Right lobe of liver (tissue), 6 donors: ENCODE measurements around the gene GBGT1. TPM values are rescaled to one million over a fixed set of nuclear protein-coding genes. Genes with fewer than 3 reads are reported as not detected.

Experiments used
- ATAC-seq, 4 donors: fragments of 200-7000 bp; cut with Tn5 transposase; one replicate each; pipeline ENCODE4 v1.9.1; 2020; ENCODE audit warnings: mild to moderate bottlenecking in 4 of 4, moderate library complexity in 4 of 4
- DNase-seq, 3 donors: peaks; one replicate each; pipeline ENCODE4 v3.0.0-alpha.2; 2020
- H3K27ac ChIP-seq, 3 donors: fragments of 200-600 bp; one replicate each; pipeline ENCODE4 v1.8.0; 2022
- H3K27me3 ChIP-seq, 2 donors: fragments of 200-600 bp; one replicate each; pipeline ENCODE4 v1.8.0; 2022
- H3K36me3 ChIP-seq, 4 donors: fragments of 200-600 bp; sonication (generic) in 1 of 4; one replicate each; pipeline versions ENCODE4 v1.5.1 to v1.8.0; 2017 to 2022; ENCODE audit warnings: control low read depth in 1 of 4
- H3K4me1 ChIP-seq, 4 donors: fragments of 200-600 bp; sonication (generic) in 1 of 4; one replicate each; pipeline versions ENCODE4 v1.5.1 to v1.8.0; 2017 to 2022; ENCODE audit warnings: control low read depth in 1 of 4
- H3K4me3 ChIP-seq, 3 donors: fragments of 200-600 bp; one replicate each; pipeline ENCODE4 v1.8.0; 2022
- H3K9me3 ChIP-seq, 4 donors: fragments of 200-600 bp; sonication (generic) in 1 of 4; one replicate each; pipeline versions ENCODE4 v1.5.1 to v1.8.0; 2017 to 2022; ENCODE audit warnings: control low read depth in 1 of 4
- POLR2A ChIP-seq: fragments of 450-650 bp; IDR thresholded peaks from one replicate; pipeline ENCODE4 v1.6.1; 2017; ENCODE audit warnings: antibody characterized with exemption, mild to moderate bottlenecking
- WGBS: methylation state at CpG from one replicate; pipeline ENCODE4 v1.1.6; 2018; ENCODE audit warnings: low coverage, low lambda C conversion rate; ENCODE audit not compliant: insufficient coverage; ENCODE audit errors: missing lambda C conversion rate; 5-methylcytosine and 5-hydroxymethylcytosine counted together
- intact Hi-C, 2 donors: fragments of 100-400 bp; cut with DNase I; formaldehyde crosslinking; loops; one replicate each; pipeline versions ENCODE4 v1.11.2 to v1.14.1; 2022
- total RNA-seq, 6 experiments: library from RNA; depleted of rRNA in 2 of 6; stranded (reverse); fragments of >200 nt in 2 of 6; fragmentation: NEBNext Ultra II Directional in 3 of 6; extraction: Animal tissue kit (Norgen Biotek cat#: 25700) in 3 of 6; gene quantifications; one replicate each; pipeline versions ENCODE4 v1.1.0 to v1.2.4, GENCODE V29; 2016 to 2023
- TF ChIP-seq, protein P1 (sequence below), 4 donors: fragments of 200-600 bp in 3 of 4; fragments of 450-650 bp in 1 of 4; IDR thresholded peaks; one replicate each; pipeline versions ENCODE4 v1.5.1 to v1.8.0; 2016 to 2022; ENCODE audit warnings: antibody characterized with exemption in 4 of 4, mild to moderate bottlenecking in 2 of 4
- donor health status: DM: no; HTN: yes; CAD: no.
- donor health status: DM: no; HTN: no; CAD: no.
- donor health status: DM: no; HTN: no; CAD: no.
- donor health status: DM: no; HTN: yes; CAD: no.
- donor health status: DM: no; HTN: yes; CAD: no.

The GBGT1 gene
- total RNA-seq, 6 experiments from 2014 or later = 0.68 to 3.7 (median 1.9) TPM

DNA sequence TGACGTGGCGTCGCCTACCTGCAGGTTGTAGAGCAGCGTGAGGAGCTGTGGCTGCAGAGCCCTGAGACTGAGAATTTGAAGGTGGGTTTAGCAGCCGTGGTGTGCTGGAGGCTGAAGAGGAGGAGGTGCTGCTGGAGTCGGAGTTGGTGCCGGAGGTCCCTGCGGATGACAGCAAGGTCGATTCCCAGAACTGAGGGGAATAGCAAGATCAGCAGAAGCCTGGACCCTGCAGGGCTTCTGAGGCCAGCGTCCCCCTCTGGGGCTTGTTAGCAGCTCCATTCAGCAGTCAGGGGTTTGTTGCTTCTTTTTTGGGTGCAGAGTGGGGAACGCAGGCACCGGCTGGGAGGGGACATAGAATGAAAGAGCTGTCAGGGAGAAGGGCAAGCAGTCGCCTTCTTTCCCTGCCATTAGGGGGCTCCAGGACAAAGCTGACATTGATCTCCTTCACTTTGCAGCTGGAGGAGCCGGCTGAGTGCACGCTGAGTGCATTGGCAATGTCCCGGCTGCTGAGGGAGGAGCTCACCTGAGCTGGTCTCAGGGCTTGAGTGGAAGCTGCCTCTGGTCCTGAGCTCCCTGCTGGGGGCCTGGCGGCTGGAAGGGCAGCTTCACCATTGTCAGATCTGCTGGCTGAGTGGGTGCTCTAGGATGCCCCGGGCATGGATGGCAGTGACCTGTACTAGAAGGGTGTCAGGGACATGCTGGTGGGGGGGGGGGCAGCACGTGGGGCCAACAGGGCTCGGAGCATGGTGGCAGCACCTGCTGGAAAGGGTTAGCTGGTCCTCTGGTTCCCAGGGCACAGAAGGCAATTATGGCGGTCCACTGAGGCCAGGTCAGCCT is 24.5 kb upstream of the GBGT1 start:
- 52% methylated on average over 8 of the region's 21 CpGs for whole genome bisulfite sequencing
- ATAC-seq (no peak), DNase-seq (no peak)
- Histone ChIP-seq H3K36me3 (no peaks in the 10 kb centered on the region), H3K4me3 (no peak overlapping the region), H3K27me3 (no peaks in the 10 kb centered on the region), H3K9me3 (no peaks in the 10 kb centered on the region), H3K4me1 (no peaks in the 10 kb centered on the region), H3K27ac (no peak overlapping the region)
- TF ChIP-seq POLR2A = no peak
- TF ChIP-seq, protein P1, sequence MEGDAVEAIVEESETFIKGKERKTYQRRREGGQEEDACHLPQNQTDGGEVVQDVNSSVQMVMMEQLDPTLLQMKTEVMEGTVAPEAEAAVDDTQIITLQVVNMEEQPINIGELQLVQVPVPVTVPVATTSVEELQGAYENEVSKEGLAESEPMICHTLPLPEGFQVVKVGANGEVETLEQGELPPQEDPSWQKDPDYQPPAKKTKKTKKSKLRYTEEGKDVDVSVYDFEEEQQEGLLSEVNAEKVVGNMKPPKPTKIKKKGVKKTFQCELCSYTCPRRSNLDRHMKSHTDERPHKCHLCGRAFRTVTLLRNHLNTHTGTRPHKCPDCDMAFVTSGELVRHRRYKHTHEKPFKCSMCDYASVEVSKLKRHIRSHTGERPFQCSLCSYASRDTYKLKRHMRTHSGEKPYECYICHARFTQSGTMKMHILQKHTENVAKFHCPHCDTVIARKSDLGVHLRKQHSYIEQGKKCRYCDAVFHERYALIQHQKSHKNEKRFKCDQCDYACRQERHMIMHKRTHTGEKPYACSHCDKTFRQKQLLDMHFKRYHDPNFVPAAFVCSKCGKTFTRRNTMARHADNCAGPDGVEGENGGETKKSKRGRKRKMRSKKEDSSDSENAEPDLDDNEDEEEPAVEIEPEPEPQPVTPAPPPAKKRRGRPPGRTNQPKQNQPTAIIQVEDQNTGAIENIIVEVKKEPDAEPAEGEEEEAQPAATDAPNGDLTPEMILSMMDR (IDR thresholded peaks at IDR 0.05) = no peak
- intact Hi-C loops = loop anchor here (5.0 to 10.0 kb wide), 4 partner anchors 207 to 299 kb away; no protein-coding TSS in a partner anchor

DNA sequence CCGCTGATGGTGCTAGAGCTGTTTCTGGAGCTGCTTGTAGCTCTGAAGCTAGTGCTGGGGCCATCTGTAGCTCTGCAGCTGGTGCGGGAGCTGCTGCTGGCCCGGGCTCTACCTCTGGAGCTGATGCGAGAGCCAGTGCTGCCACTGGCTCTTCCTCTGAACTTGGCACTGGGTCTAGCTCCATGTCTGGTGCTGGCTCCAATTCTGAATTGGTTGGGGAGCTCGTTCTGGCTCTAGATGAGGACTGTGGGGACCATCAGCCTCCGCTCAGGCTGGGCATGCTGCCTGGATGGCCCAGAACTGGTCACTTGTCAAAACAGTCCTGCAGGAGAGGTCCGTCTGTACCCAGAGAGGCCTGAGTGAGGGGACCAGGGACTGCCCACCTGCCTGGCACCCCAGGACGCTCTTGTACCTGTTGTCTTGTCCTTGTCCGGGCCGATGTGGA is 23.9 kb upstream of the GBGT1 start:
- H3K9me3 ChIP-seq = no peaks in the 10 kb centered on the region
- intact Hi-C loops = loop anchor here (5.0 to 10.0 kb wide), 4 partner anchors 207 to 300 kb away; no protein-coding TSS in a partner anchor
- WGBS = 70% methylated on average over 2 of the region's 10 CpGs
- TF ChIP-seq, protein P1 (IDR thresholded peaks at IDR 0.05) = no peak
- TF ChIP-seq POLR2A = no peak
- no peaks in the 10 kb centered on the region for H3K4me1 ChIP-seq
- H3K4me3 ChIP-seq = no peak overlapping the region
- no peak overlapping the region for H3K27ac ChIP-seq
- DNase-seq = no peak
- no peaks in the 10 kb centered on the region for H3K27me3 ChIP-seq
- H3K36me3 ChIP-seq = no peaks in the 10 kb centered on the region
- no peak for ATAC-seq

DNA sequence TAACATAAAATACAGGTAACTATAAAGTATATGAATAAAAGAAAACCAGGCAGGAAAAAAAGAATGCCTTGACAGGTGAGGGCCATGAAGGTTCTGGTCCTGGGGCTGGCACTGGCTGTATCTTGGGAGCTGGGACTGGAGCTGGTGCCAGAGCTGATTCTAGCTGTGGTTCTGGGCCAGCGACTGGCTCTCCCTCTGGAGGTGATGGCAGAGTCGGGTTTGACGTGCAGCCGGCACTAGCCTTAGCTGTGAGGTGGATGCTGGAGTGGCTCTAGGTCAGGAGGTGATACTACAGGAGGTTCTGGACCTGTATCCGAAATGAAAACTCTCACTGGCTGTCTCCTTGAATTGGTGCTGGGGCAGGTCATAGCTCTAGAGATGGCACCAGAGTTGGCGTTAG is 23.0 kb upstream of the GBGT1 start:
- ATAC-seq (no peak), DNase-seq (no peak)
- WGBS = 80% methylated on average over 1 of the region's 6 CpGs
- Histone ChIP-seq H3K9me3 (no peaks in the 10 kb centered on the region), H3K4me3 (no peak overlapping the region), H3K36me3 (no peaks in the 10 kb centered on the region), H3K27me3 (no peaks in the 10 kb centered on the region), H3K4me1 (no peaks in the 10 kb centered on the region), H3K27ac (no peak overlapping the region)
- no peak for TF ChIP-seq POLR2A
- TF ChIP-seq, protein P1 (IDR thresholded peaks at IDR 0.05) = no peak
- intact Hi-C loops = loop anchor here (5.0 to 10.0 kb wide), 4 partner anchors 208 to 301 kb away; no protein-coding TSS in a partner anchor

DNA sequence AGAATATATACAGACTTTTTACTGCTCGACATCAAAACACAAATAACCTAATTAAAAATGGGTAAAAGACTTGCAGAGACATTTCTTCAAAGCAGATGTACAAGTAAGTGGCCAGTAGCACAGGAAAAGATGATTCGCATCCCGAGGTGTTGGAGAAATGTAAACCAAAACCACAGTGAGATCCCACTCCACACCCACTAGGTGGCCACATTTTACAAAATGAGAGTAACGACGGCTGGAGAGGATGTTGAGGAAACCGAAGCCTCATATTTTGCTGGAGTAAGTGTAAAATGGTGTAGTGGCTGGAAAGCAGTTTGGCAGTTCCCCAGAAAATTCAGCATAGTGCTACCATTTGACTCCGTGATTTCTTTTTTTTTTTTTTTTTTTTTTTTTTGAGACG is 21.3 kb upstream of the GBGT1 start:
- Histone ChIP-seq H3K27me3 (no peaks in the 10 kb centered on the region), H3K4me3 (no peak overlapping the region), H3K9me3 (no peaks in the 10 kb centered on the region), H3K27ac (no peak overlapping the region), H3K36me3 (no peaks in the 10 kb centered on the region), H3K4me1 (no peaks in the 10 kb centered on the region)
- TF ChIP-seq POLR2A = no peak
- TF ChIP-seq, protein P1 (IDR thresholded peaks at IDR 0.05) = peak; percentile 46 to 58 (median 52)
- 3% methylated on average over 6 of the region's 8 CpGs for WGBS
- ATAC-seq (peak; percentile 68 to 91 (median 78)), DNase-seq (no peak)
- intact Hi-C loops = loop anchor here (5.0 to 10.0 kb wide), 4 partner anchors 210 to 302 kb away; no protein-coding TSS in a partner anchor
